LHCN-M2 (cell line): ENCODE measurements around the gene PDCD10. TPM values are rescaled to one million over a fixed set of nuclear protein-coding genes. Genes with fewer than 3 reads are reported as not detected.

Experiments used
- DNase-seq: peaks from one replicate; pipeline ENCODE4 v3.0.0-alpha.2; 2012; ENCODE audit warnings: low read depth
- polyA plus RNA-seq: library from polyadenylated mRNA; unstranded; fragments of >200 nt; gene quantifications from one replicate; pipeline ENCODE4 v1.2.1, GENCODE V29; 2012; ENCODE audit warnings: missing spikeins
- total RNA-seq: library from RNA; depleted of rRNA; stranded (reverse); fragments of >200 nt; gene quantifications from 2 replicates; pipeline ENCODE4 v1.2.3, GENCODE V29; 2014; rRNA removed

Gene PDCD10
- total RNA-seq, result 55.9 and 58.8 TPM in 2 replicates
- 25.2 TPM for polyA plus RNA-seq

DNA sequence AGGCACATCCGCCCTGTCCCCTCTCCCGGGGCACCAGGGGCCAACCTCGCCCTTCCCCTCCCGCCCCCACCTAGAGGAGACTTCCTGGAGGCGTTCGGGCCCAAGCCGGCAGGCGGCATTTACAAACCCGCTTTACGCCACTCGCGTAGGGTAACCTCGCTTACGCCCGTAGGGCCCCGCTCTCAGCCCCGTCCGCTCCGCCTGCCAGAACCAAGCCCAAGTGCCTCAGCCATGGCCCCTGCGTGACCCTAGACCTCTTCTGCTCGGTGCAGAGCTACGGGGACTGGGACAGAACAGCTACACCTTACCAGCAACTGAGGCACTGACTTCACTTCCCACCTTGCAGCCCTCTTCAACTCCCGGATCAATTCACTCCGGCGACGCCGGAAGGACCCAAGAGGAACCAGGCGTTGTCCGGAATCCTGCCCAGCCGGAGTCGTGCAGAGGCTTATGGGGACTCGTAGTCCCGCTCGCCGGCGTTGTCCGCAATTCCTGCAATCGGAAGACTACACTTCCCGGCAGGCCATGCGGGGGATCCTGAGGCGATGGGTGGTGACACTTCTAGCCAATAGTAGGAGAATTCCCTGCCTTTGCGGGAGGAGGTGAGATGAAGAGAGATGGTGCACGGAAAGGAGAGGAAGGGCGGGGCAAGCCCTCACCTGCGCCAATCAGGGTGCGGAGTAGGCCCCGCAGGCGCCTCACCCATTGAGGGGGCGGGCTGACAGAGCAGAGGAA lies at the start of gene PDCD10:
PDCD10 (minus strand) TSS at position 395 of the 735 bp plus-strand sequence. CDS start 14,735 bp downstream, outside the sequence.
- DNase-seq, result peak; percentile 98

GRCh38 chr3:167783781-167784180 lies 49.1 kb upstream of the PDCD10 start:
- DNase-seq, result no peak

DNA sequence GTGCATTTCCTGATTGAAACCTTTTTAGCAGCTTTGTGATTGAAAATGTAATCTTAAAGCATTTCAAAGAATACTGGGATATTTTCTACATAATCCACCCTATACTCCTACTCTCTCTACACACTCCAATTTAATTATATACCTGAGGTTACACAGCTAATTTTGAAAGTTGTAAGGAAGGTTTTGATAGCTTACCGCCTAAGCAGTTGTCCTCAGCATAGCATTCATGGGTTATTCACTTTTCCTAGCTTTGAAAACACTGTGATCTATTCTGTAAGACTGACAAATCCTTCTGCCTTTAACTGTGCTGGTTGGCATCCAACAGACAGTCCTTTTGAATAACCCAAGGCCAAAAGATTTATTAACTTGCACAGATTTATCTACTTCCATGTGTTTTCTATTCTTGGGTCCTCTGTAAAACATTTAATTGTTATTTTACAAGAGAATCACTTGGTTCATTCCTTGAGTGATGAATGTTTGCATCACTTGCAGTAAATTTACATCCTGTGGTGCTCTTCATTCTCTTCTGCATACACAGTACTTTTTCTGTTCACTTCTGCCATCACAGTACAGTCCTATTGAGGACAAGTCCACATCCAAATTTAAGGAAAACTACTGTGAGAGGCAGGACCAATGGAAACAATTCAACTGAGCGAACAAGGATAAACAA lies 45.7 kb upstream of the PDCD10 start:
- DNase-seq, result no peak

- DNase-seq, result no peak
Measured at GRCh38 chr3:167777356-167777755, 42.7 kb upstream of the PDCD10 start.

DNA sequence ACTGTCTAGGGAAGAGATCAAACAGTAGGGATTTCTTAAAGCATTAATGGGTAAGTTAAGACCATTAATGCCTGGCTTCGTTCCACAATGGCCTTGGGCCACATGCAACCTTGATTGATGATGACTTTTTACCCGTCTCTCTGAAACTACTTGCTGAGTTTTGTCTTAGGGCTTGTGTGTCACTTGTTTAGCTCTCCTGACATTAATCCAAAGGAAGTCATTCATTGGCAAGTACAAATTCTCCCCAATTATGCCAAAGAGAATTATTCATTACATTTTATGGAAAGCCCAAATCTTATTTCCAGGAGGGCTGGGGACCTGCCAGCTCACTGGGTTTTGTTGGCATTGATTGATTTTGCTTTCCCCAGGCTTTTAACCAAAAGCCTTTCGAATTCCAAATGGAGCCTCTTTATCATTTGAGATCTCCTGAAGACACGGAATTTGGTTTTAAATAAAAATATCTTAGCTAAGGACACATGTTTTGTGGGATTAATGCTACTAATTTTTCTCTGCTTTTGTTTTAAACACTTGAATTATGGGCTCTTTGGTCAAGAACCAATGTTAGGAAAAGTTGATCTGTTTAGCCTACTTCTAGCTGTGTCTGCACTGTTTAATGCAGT lies 41.5 kb upstream of the PDCD10 start:
- DNase-seq, result no peak

DNA sequence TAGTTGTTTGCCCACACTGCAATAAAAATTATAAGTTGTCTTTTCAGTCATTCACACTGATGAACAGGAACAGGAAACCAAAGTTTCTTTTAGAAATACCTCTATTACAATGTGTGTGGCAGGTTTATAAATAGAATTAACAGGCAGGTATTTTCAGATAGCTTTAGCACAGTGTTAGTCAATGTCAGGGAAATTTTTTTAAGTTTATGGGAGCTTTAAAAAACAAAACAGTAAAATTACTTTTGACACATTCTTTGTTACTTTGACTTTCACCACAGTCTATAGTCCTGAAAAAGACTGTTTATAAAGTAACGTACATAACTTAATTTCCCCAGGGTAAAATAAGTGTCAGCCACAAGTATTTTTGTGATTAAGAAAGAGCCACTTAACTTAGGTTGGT lies 38.9 kb upstream of the PDCD10 start:
- no peak for DNase-seq

- no peak for DNase-seq
Measured at GRCh38 chr3:167772992-167773391, 38.3 kb upstream of the PDCD10 start.

- DNase-seq, result no peak
Measured at GRCh38 chr3:167762296-167762695, 27.6 kb upstream of the PDCD10 start.

DNA sequence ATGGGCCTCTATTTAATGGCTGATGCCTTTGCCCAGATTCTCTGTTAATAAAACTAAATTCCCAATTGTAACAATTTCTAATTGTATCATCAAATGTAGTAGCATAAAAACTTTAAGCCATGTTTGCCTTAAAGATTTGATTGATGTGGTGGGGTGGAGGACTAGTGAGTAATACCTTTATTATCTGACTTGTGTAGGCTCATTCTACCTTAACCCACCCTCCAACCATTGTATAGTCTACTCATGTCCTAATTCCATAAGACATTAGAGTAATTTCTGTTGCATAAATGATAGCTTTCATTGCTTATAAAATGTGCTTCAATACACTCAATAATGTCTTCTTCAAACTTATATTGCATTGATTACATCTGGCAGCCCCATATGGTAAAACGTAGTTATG lies 26.6 kb upstream of the PDCD10 start:
- no peak for DNase-seq

- DNase-seq, result no peak
Measured at GRCh38 chr3:167754049-167754448, 19.4 kb upstream of the PDCD10 start.

DNA sequence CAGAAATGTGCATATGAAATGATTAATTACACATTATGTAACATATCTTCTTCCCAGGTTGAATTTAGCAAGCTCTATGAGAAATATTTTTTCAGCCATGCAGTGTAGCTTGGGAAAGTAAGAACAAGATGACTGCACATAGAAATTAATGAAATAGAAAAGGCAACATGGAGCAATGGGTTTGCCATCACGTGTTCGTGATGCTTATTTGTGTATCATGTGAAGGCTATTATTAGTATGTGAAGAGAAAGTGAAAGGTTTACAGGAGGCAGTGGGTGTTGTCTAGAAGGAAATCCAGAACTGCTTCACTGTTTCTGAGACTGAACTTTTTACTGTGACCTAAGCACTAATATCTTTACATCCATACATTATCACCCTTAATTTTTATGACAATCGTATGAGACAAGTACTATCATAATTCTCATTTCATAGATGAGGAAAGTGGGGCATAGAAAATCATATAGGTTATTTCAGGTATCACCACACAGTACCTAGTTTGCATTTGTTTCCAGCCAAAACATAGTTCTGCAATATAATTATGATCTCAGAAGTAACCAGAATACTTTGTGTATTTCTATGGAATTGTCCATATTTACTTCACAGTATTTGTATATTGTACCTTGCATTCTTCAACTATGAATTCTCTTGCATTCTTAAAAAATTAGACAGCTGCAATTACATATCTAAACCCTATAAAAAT lies 15.7 kb upstream of the PDCD10 start:
- no peak for DNase-seq

DNA sequence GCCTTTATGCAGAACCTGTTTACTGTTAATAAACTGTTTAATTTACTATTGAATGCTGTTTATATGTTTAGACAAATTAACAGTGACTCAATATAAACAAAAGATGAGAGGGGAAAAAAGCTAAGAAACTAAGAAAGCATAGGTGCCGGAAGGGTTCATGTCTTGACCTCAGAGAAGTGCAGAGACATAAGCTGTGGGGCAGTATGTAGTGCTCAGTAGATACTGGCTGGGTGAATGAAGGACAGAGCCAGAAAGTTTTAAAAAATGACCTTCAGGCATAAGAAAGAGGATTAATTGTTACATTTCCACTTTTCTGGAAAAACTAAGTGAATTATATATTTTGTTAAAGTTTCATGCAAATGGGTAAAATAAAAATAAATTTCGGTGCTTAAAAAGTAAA lies 15.0 kb upstream of the PDCD10 start:
- no peak for DNase-seq

DNA sequence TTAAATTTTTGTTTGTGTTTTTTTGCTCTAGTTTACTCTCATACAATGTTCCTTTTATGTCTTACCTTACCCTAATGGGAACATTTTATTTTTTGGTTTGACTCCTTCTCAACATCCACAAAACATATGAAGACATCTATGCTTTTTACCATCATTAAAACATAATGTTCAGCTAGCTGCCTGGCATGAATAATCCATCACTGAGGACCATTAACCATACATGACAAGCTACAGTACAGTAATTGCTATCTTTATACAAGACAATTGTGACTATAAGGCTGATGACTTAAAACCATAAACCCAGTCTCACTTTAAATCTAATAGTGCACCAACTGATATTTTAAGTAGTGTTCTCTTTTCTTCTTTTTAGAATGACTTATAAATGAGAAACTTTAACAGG lies 14.5 kb upstream of the PDCD10 start:
- DNase-seq, result no peak

DNA sequence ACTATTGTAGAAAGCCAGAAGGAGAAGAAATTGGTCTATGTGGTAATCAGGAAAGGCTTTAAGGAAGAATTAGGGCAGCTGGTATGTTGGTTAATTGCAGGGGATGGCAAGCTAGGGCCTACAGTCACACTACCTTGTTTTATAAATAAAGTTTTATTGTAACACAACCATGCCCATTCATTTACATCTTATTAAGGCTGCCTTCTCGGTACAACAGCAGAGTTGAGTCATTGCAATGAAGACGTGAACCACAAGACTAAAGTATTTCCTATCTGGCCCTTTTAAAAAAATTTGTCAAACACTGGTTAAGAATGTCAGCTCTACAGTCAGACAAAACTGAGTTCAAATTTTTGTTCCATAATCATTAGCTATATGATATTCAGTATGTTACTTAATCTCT lies 9.1 kb upstream of the PDCD10 start:
- peak; percentile 5 for DNase-seq

GRCh38 chr3:167742338-167742737 lies 7.6 kb upstream of the PDCD10 start:
- peak; percentile 8 for DNase-seq

GRCh38 chr3:167740961-167741587 lies 6.4 kb upstream of the PDCD10 start:
- DNase-seq, result peak; percentile 24

DNA sequence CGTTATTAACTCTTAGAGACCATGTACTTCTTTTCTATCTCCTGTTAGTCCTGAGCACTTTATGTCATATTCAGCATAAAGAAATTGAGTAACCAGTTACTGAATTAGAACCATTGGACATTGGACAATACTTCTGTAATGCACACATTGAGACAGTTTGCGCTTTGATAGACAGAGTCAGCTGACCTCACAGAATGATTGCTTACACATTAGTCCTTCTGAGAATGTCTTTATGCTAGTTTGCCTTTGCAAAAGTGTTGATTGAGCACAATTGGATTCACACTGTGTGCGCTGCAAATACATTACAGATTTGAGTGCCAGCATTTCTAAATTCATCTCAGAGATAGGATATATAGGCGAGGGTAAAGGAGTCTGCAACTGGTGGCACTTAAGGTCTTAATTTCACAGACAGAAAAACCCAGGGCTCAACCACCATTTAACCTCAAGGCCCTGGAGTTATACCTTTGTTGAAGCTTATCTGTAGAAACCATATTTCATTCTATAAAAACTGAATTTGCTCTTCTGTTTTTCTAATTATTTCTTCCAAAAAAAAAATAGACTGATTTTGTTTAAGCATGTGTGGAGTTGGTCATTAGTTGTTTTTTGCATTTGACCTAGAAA lies 4.6 kb upstream of the PDCD10 start:
- DNase-seq, result no peak

DNA sequence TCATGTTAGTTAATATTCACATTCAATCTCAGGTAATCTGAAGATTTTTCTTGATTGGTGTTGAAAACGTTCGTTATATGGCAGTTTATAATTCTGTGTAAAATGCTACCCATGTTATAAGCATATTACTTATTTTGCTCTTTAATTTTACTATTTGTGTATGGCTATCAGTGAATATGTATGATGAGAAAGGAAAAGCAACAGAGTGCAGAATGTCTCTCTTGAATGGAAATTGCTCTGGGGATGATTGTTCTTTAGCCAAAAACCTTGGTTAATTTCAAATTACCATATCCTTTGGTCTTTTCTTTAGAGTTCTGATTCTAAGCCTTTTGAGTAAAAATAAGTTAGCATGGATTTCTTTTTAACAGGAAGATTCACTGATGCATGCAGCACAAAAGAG lies 3.3 kb upstream of the PDCD10 start:
- DNase-seq, result no peak

DNA sequence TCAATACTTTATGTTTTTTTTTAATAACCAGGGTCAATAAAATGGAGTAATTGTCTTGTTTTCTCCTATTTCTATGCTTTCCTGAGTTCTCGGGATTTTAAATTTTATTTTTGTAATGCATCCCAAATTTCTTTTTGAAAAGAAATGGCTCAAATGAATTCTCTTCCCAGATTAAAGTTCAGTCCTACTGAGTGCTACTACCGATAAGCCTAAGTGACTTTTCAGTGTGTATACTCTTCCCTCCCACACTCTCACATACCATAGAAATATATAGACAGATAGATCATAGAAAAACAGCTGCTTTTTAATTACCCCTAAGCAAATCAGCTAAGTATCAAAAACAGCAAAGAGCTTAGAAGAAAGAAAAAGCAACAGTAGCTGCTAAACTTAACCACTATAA lies 2.3 kb upstream of the PDCD10 start:
- DNase-seq, result no peak

DNA sequence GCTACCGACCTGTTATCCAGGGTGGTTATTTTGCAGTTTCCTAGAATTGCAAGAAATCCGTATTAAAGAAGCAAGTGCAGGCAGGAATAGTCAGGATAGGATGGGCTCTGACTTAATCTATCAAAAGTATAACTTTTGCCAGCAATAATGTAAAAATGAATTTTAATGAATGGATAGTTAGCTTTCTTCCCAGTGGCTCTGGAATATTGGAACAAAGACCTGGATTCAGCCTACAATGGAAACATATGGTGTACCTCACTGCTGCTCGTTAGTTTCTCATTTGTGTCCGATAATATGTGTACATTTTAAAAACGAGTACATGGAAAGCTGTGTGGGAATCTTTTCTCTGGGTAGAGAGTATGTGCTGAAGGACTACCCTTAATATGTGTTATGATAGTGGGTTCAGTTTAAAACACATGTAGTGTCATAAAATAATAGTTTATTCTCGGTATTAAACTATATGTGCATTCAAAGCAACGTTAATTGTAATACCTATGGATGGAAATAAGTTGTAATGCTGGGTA lies 1.6 kb upstream of the PDCD10 start:
- DNase-seq, result no peak
